ENCODE measurements around the gene BRIP1. TPM values are rescaled to one million over a fixed set of nuclear protein-coding genes. Genes with fewer than 3 reads are reported as not detected.

The BRIP1 gene
- total and polyA plus RNA-seq, 10 of the 15 experiments (the other 5 are each of a cell fraction or from before 2014, with no cell fraction given): 4.0 to 24.2 (median 12.8) TPM

DNA sequence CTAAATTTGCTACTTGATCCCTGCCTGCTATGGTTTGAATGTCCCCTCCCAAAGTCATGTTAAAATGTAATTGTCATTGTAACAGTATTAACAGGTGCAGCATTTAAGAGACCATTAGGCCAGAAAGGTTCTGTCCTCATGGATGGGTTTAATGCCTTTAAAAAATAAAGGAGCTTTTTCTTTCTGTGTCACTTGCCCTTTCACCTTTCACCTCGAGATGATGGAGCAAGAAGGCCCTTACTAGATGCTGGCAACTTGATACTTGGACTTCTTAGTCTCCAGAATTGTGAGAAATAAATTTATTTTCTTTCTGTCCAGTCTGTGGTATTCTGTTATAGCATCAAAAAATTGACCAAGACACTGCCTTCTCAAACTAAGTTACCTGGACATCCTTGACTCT, 98.5 kb downstream of the BRIP1 start:
- Histone ChIP-seq H2AFZ (ENCODE audit: control insufficient read depth, low read depth, low read length) (no peak overlapping the region), H3K79me2 (ENCODE audit: control insufficient read depth, insufficient read depth, low read length) (no peaks in the 10 kb centered on the region), H3K36me3 (ENCODE audit: control insufficient read depth in 2 of 2, insufficient read depth in 2 of 2, low read length in 1 of 2) (peaks cover 3 to 5% of the 10 kb centered on the region in 2 experiments; a peak in 3 of 4 replicates), H3K4me1 (ENCODE audit: control insufficient read depth, insufficient read depth, low read length) (no peaks in the 10 kb centered on the region), H4K20me1 (ENCODE audit: control insufficient read depth, insufficient read depth) (no peaks in the 10 kb centered on the region), H3K4me3 (no peak overlapping the region), H3K9ac (ENCODE audit: control insufficient read depth, insufficient read depth, low read length) (no peak overlapping the region), H3K9me3 (replicated peaks; ENCODE audit: control insufficient read depth, insufficient read depth, low read length) (peaks cover under 1% of the 10 kb centered on the region), H3K4me2 (ENCODE audit: control insufficient read depth, insufficient read depth) (no peak overlapping the region), H3K27me3 (replicated peaks in 1 of 2; ENCODE audit: control insufficient read depth in 2 of 2, insufficient read depth in 2 of 2, low read length in 1 of 2) (no peaks in the 10 kb centered on the region), H3K27ac (ENCODE audit: control insufficient read depth, insufficient read depth) (no peak overlapping the region)
- POLR2A ChIA-PET: interaction anchor here (0.7 to 0.9 kb wide), 2 partner anchors 14 to 20 kb away, joined by 3 to 5 read pairs; no protein-coding TSS in a partner anchor
- SMC1A ChIA-PET (ENCODE audit: uncharacterized antibody, unreplicated experiment): interaction anchor here (0.7 to 1.8 kb wide), 3 partner anchors 10 to 16 kb away, joined by 3 to 6 read pairs (median 3); no protein-coding TSS in a partner anchor
- CTCF ChIA-PET: interaction anchor here (1.9 kb wide), 1 partner anchor 9 kb away, joined by 6 read pairs; no protein-coding TSS in a partner anchor
- no TSS peak for BruUV-seq (replicated peaks)
- DNase-seq (ENCODE audit: low read depth, low spot score) (no peak), ATAC-seq (no peak), FAIRE-seq (no peak)
- RAD21 ChIA-PET (ENCODE audit: unreplicated experiment): interaction anchor here (0.6 to 1.1 kb wide), 2 partner anchors 19 to 51 kb away, joined by 3 read pairs; no protein-coding TSS in a partner anchor
- in situ Hi-C loops (cut with MboI): no loop called here
- intact Hi-C loops (cut with micrococcal nuclease; ENCODE audit: unreplicated experiment): no loop called here
- 100% methylated on average over 1 of the region's 1 CpG for WGBS (ENCODE audit: insufficient coverage, insufficient replicate concordance, low lambda C conversion rate, missing lambda C conversion rate)
- no peak for TF ChIP-seq NFIC (IDR thresholded peaks at IDR 0.05; ENCODE audit: low read depth, low read length)
- no peak for TF ChIP-seq ZZZ3 (IDR thresholded peaks at IDR 0.05; ENCODE audit: control insufficient read depth, insufficient read length, low read depth)
- TF ChIP-seq, protein P1, sequence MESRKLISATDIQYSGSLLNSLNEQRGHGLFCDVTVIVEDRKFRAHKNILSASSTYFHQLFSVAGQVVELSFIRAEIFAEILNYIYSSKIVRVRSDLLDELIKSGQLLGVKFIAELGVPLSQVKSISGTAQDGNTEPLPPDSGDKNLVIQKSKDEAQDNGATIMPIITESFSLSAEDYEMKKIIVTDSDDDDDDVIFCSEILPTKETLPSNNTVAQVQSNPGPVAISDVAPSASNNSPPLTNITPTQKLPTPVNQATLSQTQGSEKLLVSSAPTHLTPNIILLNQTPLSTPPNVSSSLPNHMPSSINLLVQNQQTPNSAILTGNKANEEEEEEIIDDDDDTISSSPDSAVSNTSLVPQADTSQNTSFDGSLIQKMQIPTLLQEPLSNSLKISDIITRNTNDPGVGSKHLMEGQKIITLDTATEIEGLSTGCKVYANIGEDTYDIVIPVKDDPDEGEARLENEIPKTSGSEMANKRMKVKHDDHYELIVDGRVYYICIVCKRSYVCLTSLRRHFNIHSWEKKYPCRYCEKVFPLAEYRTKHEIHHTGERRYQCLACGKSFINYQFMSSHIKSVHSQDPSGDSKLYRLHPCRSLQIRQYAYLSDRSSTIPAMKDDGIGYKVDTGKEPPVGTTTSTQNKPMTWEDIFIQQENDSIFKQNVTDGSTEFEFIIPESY (IDR thresholded peaks at IDR 0.05): no peak
- no peak for TF ChIP-seq JUND (IDR thresholded peaks at IDR 0.05; ENCODE audit: low read depth, low read length)
- TF ChIP-seq STAT1 (conservative IDR thresholded peaks at IDR 0.05): no peak
- TF ChIP-seq BCL11A (IDR thresholded peaks at IDR 0.05; ENCODE audit: low read depth, low read length): no peak
- TF ChIP-seq NFXL1 (IDR thresholded peaks at IDR 0.05; ENCODE audit: borderline replicate concordance): peak; percentile 91; the same call in 1 of the 2 replicates
- TF ChIP-seq ETV6 (conservative IDR thresholded peaks at IDR 0.05 in 1 of 2, IDR thresholded peaks at IDR 0.05 in 1 of 2; ENCODE audit: borderline replicate concordance in 1 of 2, low read depth in 1 of 2): peak in 1 of 2 experiments; percentile 81; a peak in 2 of 4 replicates
- no peak for TF ChIP-seq ESRRA (IDR thresholded peaks at IDR 0.05; ENCODE audit: low read length)
- TF ChIP-seq, protein P2, sequence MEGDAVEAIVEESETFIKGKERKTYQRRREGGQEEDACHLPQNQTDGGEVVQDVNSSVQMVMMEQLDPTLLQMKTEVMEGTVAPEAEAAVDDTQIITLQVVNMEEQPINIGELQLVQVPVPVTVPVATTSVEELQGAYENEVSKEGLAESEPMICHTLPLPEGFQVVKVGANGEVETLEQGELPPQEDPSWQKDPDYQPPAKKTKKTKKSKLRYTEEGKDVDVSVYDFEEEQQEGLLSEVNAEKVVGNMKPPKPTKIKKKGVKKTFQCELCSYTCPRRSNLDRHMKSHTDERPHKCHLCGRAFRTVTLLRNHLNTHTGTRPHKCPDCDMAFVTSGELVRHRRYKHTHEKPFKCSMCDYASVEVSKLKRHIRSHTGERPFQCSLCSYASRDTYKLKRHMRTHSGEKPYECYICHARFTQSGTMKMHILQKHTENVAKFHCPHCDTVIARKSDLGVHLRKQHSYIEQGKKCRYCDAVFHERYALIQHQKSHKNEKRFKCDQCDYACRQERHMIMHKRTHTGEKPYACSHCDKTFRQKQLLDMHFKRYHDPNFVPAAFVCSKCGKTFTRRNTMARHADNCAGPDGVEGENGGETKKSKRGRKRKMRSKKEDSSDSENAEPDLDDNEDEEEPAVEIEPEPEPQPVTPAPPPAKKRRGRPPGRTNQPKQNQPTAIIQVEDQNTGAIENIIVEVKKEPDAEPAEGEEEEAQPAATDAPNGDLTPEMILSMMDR (IDR thresholded peaks at IDR 0.05 in 2 of 3, conservative IDR thresholded peaks at IDR 0.05 in 1 of 3; ENCODE audit: control insufficient read depth in 2 of 3, extremely low read depth in 1 of 3, insufficient read depth in 1 of 3, low read depth in 3 of 3, low read length in 3 of 3): no peak
- no peak for TF ChIP-seq KDM1A (IDR thresholded peaks at IDR 0.05; ENCODE audit: borderline replicate concordance)
- TF ChIP-seq, protein P3, sequence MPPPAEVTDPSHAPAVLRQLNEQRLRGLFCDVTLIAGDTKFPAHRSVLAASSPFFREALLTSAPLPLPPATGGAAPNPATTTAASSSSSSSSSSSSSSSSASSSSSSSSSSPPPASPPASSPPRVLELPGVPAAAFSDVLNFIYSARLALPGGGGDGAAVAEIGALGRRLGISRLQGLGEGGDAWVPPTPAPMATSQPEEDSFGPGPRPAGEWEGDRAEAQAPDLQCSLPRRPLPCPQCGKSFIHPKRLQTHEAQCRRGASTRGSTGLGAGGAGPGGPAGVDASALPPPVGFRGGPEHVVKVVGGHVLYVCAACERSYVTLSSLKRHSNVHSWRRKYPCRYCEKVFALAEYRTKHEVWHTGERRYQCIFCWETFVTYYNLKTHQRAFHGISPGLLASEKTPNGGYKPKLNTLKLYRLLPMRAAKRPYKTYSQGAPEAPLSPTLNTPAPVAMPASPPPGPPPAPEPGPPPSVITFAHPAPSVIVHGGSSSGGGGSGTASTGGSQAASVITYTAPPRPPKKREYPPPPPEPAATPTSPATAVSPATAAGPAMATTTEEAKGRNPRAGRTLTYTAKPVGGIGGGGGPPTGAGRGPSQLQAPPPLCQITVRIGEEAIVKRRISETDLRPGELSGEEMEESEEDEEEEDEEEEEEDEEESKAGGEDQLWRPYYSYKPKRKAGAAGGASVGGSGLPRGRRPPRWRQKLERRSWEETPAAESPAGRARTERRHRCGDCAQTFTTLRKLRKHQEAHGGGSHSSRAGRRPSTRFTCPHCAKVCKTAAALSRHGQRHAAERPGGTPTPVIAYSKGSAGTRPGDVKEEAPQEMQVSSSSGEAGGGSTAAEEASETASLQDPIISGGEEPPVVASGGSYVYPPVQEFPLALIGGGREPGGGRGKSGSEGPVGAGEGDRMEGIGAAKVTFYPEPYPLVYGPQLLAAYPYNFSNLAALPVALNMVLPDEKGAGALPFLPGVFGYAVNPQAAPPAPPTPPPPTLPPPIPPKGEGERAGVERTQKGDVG (CRISPR knock-in tag; IDR thresholded peaks at IDR 0.05): no peak
- TF ChIP-seq, protein P4, sequence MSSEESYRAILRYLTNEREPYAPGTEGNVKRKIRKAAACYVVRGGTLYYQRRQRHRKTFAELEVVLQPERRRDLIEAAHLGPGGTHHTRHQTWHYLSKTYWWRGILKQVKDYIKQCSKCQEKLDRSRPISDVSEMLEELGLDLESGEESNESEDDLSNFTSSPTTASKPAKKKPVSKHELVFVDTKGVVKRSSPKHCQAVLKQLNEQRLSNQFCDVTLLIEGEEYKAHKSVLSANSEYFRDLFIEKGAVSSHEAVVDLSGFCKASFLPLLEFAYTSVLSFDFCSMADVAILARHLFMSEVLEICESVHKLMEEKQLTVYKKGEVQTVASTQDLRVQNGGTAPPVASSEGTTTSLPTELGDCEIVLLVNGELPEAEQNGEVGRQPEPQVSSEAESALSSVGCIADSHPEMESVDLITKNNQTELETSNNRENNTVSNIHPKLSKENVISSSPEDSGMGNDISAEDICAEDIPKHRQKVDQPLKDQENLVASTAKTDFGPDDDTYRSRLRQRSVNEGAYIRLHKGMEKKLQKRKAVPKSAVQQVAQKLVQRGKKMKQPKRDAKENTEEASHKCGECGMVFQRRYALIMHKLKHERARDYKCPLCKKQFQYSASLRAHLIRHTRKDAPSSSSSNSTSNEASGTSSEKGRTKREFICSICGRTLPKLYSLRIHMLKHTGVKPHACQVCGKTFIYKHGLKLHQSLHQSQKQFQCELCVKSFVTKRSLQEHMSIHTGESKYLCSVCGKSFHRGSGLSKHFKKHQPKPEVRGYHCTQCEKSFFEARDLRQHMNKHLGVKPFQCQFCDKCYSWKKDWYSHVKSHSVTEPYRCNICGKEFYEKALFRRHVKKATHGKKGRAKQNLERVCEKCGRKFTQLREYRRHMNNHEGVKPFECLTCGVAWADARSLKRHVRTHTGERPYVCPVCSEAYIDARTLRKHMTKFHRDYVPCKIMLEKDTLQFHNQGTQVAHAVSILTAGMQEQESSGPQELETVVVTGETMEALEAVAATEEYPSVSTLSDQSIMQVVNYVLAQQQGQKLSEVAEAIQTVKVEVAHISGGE (CRISPR knock-in tag; IDR thresholded peaks at IDR 0.05): no peak
